ENCODE measurements around the gene TLR2.

Gene TLR2

GRCh38 chr4:153643406-153644383 lies 40.4 kb upstream of the TLR2 start:
- H3K4me1 ChIP-seq (ENCODE audit: control insufficient read depth in 5 of 5, insufficient read depth in 5 of 5, low read length in 5 of 5), result no peaks in the 10 kb centered on the region
- H3K4me3 ChIP-seq (ENCODE audit: low read depth in 1 of 5, low read length in 5 of 5), result no peak overlapping the region
- H3K27ac ChIP-seq (ENCODE audit: low read depth, low read length), result no peak overlapping the region
- no peaks in the 10 kb centered on the region for H3K36me3 ChIP-seq (ENCODE audit: control insufficient read depth in 5 of 5, insufficient read depth in 5 of 5, low read length in 5 of 5)
- no peaks in the 10 kb centered on the region for H3K27me3 ChIP-seq (ENCODE audit: control insufficient read depth in 5 of 5, insufficient read depth in 4 of 5, low read length in 5 of 5)
- H3K9me3 ChIP-seq (ENCODE audit: control insufficient read depth in 5 of 5, low read length in 5 of 5), result peaks cover 0 to 5% (median 3%) of the 10 kb centered on the region in 5 donors
- no peak overlapping the region for H3K9ac ChIP-seq (ENCODE audit: low read length in 5 of 5)

DNA sequence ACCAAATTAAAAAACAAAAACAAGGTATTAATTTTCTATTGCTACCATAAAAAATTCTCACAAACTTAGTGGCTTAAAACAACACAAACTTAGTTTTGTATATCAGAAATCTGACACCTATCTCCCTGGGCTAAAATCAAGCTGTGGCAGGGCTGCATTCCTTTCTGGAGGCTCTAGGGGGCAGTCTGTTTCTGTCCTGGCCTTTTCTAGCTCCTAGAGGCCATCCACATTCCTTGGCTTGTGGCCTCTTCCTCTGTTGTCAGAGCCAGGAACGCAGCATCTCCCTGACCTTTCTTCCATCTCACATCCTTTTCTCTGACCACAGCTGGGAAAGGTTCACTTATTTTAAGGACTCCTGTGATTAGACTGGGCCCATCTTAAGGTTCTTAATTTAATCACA lies 38.9 kb upstream of the TLR2 start:
- Histone ChIP-seq H3K4me1 (ENCODE audit: control insufficient read depth in 5 of 5, insufficient read depth in 5 of 5, low read length in 5 of 5) (no peaks in the 10 kb centered on the region), H3K9ac (ENCODE audit: low read length in 5 of 5) (no peak overlapping the region), H3K4me3 (ENCODE audit: low read depth in 1 of 5, low read length in 5 of 5) (no peak overlapping the region), H3K27ac (ENCODE audit: low read depth, low read length) (no peak overlapping the region), H3K9me3 (ENCODE audit: control insufficient read depth in 5 of 5, low read length in 5 of 5) (peaks cover 0 to 5% (median 3%) of the 10 kb centered on the region in 5 donors), H3K27me3 (ENCODE audit: control insufficient read depth in 5 of 5, insufficient read depth in 4 of 5, low read length in 5 of 5) (no peaks in the 10 kb centered on the region), H3K36me3 (ENCODE audit: control insufficient read depth in 5 of 5, insufficient read depth in 5 of 5, low read length in 5 of 5) (no peaks in the 10 kb centered on the region)

DNA sequence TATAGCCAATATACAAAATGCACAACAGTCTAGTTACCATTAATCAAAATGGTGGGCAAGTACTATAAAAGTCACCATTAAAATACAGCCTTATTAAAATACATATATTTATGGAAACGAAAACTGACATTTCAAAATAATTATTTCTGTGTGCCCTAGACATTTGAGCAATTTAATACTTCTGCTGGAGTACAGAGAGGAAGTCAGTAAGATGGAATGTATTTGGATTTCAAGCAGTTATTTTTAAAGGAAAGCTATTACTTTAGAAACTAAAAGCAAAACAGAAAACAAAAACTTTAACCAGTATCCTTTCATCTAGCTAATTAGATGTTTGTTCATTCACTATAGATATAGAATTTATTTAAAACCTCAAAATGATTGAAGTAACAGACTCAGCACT lies 37.8 kb upstream of the TLR2 start:
- no peaks in the 10 kb centered on the region for H3K36me3 ChIP-seq (ENCODE audit: control insufficient read depth in 5 of 5, insufficient read depth in 5 of 5, low read length in 5 of 5)
- H3K27ac ChIP-seq (ENCODE audit: low read depth, low read length), result no peak overlapping the region
- no peak overlapping the region for H3K9ac ChIP-seq (ENCODE audit: low read length in 5 of 5)

DNA sequence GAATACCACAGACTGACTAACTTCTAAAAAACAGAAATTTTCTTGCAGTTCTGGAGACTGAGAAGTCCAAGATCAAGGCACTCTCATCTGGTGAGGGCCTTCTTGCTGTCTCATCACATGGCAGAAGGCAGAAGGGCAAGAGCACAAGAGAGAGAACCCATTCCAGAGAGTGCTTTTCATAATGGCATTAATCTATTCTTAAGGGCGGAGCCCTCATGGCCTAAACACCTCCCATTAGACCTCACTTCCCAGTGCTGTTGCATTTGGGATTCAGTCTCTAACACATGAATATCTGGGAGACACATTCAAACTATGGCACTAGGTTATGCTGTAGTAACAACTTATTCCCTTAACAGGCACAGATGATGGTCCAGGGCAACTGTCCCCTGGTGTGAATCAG lies 37.1 kb upstream of the TLR2 start:
- H3K9me3 ChIP-seq (ENCODE audit: control insufficient read depth in 5 of 5, low read length in 5 of 5), result peaks cover 0 to 5% (median 3%) of the 10 kb centered on the region in 5 donors
- H3K36me3 ChIP-seq (ENCODE audit: control insufficient read depth in 5 of 5, insufficient read depth in 5 of 5, low read length in 5 of 5), result no peaks in the 10 kb centered on the region
- no peak overlapping the region for H3K4me3 ChIP-seq (ENCODE audit: low read depth in 1 of 5, low read length in 5 of 5)
- no peak overlapping the region for H3K9ac ChIP-seq (ENCODE audit: low read length in 5 of 5)
- H3K4me1 ChIP-seq (ENCODE audit: control insufficient read depth in 5 of 5, insufficient read depth in 5 of 5, low read length in 5 of 5), result peaks cover 0 to 11% (median under 1%) of the 10 kb centered on the region in 5 donors
- H3K27ac ChIP-seq (ENCODE audit: low read depth, low read length), result no peak overlapping the region
- no peaks in the 10 kb centered on the region for H3K27me3 ChIP-seq (ENCODE audit: control insufficient read depth in 5 of 5, insufficient read depth in 4 of 5, low read length in 5 of 5)

More for the DNA sequence above, 37.8 kb upstream of the TLR2 start:
- H3K4me3 ChIP-seq (ENCODE audit: low read depth in 1 of 5, low read length in 5 of 5), result no peak overlapping the region
- H3K9me3 ChIP-seq (ENCODE audit: control insufficient read depth in 5 of 5, low read length in 5 of 5), result peaks cover 0 to 5% (median 3%) of the 10 kb centered on the region in 5 donors
- H3K4me1 ChIP-seq (ENCODE audit: control insufficient read depth in 5 of 5, insufficient read depth in 5 of 5, low read length in 5 of 5), result peaks cover 0 to 5% (median 0%) of the 10 kb centered on the region in 5 donors
- H3K27me3 ChIP-seq (ENCODE audit: control insufficient read depth in 5 of 5, insufficient read depth in 4 of 5, low read length in 5 of 5), result no peaks in the 10 kb centered on the region

- no peak overlapping the region for H3K4me3 ChIP-seq (ENCODE audit: low read depth in 1 of 5, low read length in 5 of 5)
- H3K27ac ChIP-seq (ENCODE audit: low read depth, low read length), result no peak overlapping the region
- peaks cover 0 to 5% (median 3%) of the 10 kb centered on the region in 5 donors for H3K9me3 ChIP-seq (ENCODE audit: control insufficient read depth in 5 of 5, low read length in 5 of 5)
- H3K4me1 ChIP-seq (ENCODE audit: control insufficient read depth in 5 of 5, insufficient read depth in 5 of 5, low read length in 5 of 5), result peaks cover 0 to 13% (median 2%) of the 10 kb centered on the region in 5 donors
- H3K9ac ChIP-seq (ENCODE audit: low read length in 5 of 5), result no peak overlapping the region
- H3K36me3 ChIP-seq (ENCODE audit: control insufficient read depth in 5 of 5, insufficient read depth in 5 of 5, low read length in 5 of 5), result no peaks in the 10 kb centered on the region
- H3K27me3 ChIP-seq (ENCODE audit: control insufficient read depth in 5 of 5, insufficient read depth in 4 of 5, low read length in 5 of 5), result no peaks in the 10 kb centered on the region
Measured at GRCh38 chr4:153647975-153648374, 36.1 kb upstream of the TLR2 start.

- Histone ChIP-seq H3K9me3 (ENCODE audit: control insufficient read depth in 5 of 5, low read length in 5 of 5) (peaks cover 0 to 5% (median 3%) of the 10 kb centered on the region in 5 donors), H3K9ac (ENCODE audit: low read length in 5 of 5) (no peak overlapping the region), H3K27me3 (ENCODE audit: control insufficient read depth in 5 of 5, insufficient read depth in 4 of 5, low read length in 5 of 5) (no peaks in the 10 kb centered on the region), H3K27ac (ENCODE audit: low read depth, low read length) (no peak overlapping the region), H3K36me3 (ENCODE audit: control insufficient read depth in 5 of 5, insufficient read depth in 5 of 5, low read length in 5 of 5) (no peaks in the 10 kb centered on the region), H3K4me3 (ENCODE audit: low read depth in 1 of 5, low read length in 5 of 5) (no peak overlapping the region), H3K4me1 (ENCODE audit: control insufficient read depth in 5 of 5, insufficient read depth in 5 of 5, low read length in 5 of 5) (peaks cover 0 to 13% (median 2%) of the 10 kb centered on the region in 5 donors)
Measured at GRCh38 chr4:153649572-153649991, 34.5 kb upstream of the TLR2 start.

- Histone ChIP-seq H3K4me3 (ENCODE audit: low read depth in 1 of 5, low read length in 5 of 5) (peak overlapping the region in 1 of 5 donors; percentile 4), H3K4me1 (ENCODE audit: control insufficient read depth in 5 of 5, insufficient read depth in 5 of 5, low read length in 5 of 5) (peaks cover 3 to 21% (median 11%) of the 10 kb centered on the region in 5 donors), H3K36me3 (ENCODE audit: control insufficient read depth in 5 of 5, insufficient read depth in 5 of 5, low read length in 5 of 5) (no peaks in the 10 kb centered on the region), H3K9me3 (ENCODE audit: control insufficient read depth in 5 of 5, low read length in 5 of 5) (no peaks in the 10 kb centered on the region), H3K27me3 (ENCODE audit: control insufficient read depth in 5 of 5, insufficient read depth in 4 of 5, low read length in 5 of 5) (no peaks in the 10 kb centered on the region), H3K9ac (ENCODE audit: low read length in 5 of 5) (no peak overlapping the region), H3K27ac (ENCODE audit: low read depth, low read length) (peak overlapping the region; percentile 43)
Measured at GRCh38 chr4:153651116-153651515, 33.0 kb upstream of the TLR2 start.

DNA sequence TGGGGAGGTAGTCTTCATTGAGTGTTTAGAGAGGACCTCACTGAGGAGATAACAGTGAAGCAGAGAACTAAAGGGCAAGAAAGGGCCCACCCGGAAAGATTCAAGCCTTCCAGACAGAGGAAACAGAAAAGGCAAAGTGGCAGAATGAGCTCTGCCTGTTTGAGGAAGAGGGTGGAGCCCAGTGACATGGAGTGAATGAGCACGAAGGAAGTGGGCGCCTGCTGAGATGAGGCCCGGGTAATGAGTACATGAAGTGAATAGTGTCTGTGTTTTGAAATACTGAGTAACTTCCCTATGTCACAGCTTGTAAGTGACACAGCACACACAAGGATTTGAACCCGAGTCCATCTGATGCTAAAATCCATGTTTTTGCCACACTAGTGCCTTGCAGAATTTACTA lies 32.5 kb upstream of the TLR2 start:
- H3K27ac ChIP-seq (ENCODE audit: low read depth, low read length), result peak overlapping the region; percentile 43
- H3K9ac ChIP-seq (ENCODE audit: low read length in 5 of 5), result peak overlapping the region in 1 of 5 donors; percentile 4
- no peaks in the 10 kb centered on the region for H3K36me3 ChIP-seq (ENCODE audit: control insufficient read depth in 5 of 5, insufficient read depth in 5 of 5, low read length in 5 of 5)
- H3K4me1 ChIP-seq (ENCODE audit: control insufficient read depth in 5 of 5, insufficient read depth in 5 of 5, low read length in 5 of 5), result peaks cover 3 to 26% (median 16%) of the 10 kb centered on the region in 5 donors
- peak overlapping the region in 1 of 5 donors; percentile 4 for H3K4me3 ChIP-seq (ENCODE audit: low read depth in 1 of 5, low read length in 5 of 5)
- H3K9me3 ChIP-seq (ENCODE audit: control insufficient read depth in 5 of 5, low read length in 5 of 5), result no peaks in the 10 kb centered on the region
- no peaks in the 10 kb centered on the region for H3K27me3 ChIP-seq (ENCODE audit: control insufficient read depth in 5 of 5, insufficient read depth in 4 of 5, low read length in 5 of 5)

- Histone ChIP-seq H3K9ac (ENCODE audit: low read length in 5 of 5) (peak overlapping the region in 1 of 5 donors; percentile 4), H3K4me1 (ENCODE audit: control insufficient read depth in 5 of 5, insufficient read depth in 5 of 5, low read length in 5 of 5) (peaks cover 5 to 30% (median 20%) of the 10 kb centered on the region in 5 donors), H3K27me3 (ENCODE audit: control insufficient read depth in 5 of 5, insufficient read depth in 4 of 5, low read length in 5 of 5) (no peaks in the 10 kb centered on the region), H3K27ac (ENCODE audit: low read depth, low read length) (peak overlapping the region; percentile 43), H3K4me3 (ENCODE audit: low read depth in 1 of 5, low read length in 5 of 5) (no peak overlapping the region), H3K9me3 (ENCODE audit: control insufficient read depth in 5 of 5, low read length in 5 of 5) (no peaks in the 10 kb centered on the region), H3K36me3 (ENCODE audit: control insufficient read depth in 5 of 5, insufficient read depth in 5 of 5, low read length in 5 of 5) (no peaks in the 10 kb centered on the region)
Measured at GRCh38 chr4:153652051-153652784, 31.9 kb upstream of the TLR2 start.
